ENCODE data around the gene LMF1. TPM values are rescaled to one million over a fixed set of nuclear protein-coding genes. Genes with fewer than 3 reads are reported as not detected.
"Not testable (repeated sequence)": the region's sequence is repeated elsewhere in the genome, so short reads cannot be mapped to it uniquely, and the experiment has no call there.

LMF1 gene
- total RNA-seq, 1 donor from 2014 or later, result 24.6 TPM

DNA sequence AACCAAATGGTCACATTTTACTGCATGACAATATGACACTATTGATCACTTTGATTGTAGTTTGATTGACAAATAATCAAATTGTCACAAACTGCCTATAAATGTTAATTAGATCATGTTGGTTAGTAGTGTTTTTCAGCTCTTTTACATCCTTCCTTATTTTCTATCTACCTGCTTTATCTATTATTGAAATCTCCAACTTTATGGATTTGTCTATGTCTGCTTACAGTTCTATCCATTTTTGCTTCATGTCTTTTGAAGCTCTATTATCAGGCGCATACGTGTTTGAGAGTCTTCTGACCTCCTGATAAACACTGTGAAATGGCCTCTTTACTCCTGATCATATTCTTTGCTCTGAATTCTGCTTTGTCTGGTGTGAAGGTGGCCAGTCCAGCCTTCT is 87.0 kb downstream of the LMF1 start:
- Mint-ChIP-seq H3K27me3 (ENCODE audit: unreplicated experiment) (no peaks in the 10 kb centered on the region), H3K27ac (ENCODE audit: unreplicated experiment) (no peak overlapping the region), H3K4me3 (ENCODE audit: unreplicated experiment) (no peak overlapping the region), H3K9me3 (ENCODE audit: unreplicated experiment) (no peaks in the 10 kb centered on the region), H3K4me1 (ENCODE audit: unreplicated experiment) (no peaks in the 10 kb centered on the region), H3K36me3 (ENCODE audit: unreplicated experiment) (peaks cover 3% of the 10 kb centered on the region)
- no peak for DNase-seq (ENCODE audit: extremely low spot score, unreplicated experiment)
- TF ChIP-seq, protein P1, sequence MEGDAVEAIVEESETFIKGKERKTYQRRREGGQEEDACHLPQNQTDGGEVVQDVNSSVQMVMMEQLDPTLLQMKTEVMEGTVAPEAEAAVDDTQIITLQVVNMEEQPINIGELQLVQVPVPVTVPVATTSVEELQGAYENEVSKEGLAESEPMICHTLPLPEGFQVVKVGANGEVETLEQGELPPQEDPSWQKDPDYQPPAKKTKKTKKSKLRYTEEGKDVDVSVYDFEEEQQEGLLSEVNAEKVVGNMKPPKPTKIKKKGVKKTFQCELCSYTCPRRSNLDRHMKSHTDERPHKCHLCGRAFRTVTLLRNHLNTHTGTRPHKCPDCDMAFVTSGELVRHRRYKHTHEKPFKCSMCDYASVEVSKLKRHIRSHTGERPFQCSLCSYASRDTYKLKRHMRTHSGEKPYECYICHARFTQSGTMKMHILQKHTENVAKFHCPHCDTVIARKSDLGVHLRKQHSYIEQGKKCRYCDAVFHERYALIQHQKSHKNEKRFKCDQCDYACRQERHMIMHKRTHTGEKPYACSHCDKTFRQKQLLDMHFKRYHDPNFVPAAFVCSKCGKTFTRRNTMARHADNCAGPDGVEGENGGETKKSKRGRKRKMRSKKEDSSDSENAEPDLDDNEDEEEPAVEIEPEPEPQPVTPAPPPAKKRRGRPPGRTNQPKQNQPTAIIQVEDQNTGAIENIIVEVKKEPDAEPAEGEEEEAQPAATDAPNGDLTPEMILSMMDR (IDR thresholded peaks at IDR 0.05), result no peak

- DNase-seq (ENCODE audit: extremely low spot score, unreplicated experiment), result no peak
- no peak overlapping the region for H3K27ac Mint-ChIP-seq (ENCODE audit: unreplicated experiment)
- no peaks in the 10 kb centered on the region for H3K27me3 Mint-ChIP-seq (ENCODE audit: unreplicated experiment)
- H3K9me3 Mint-ChIP-seq (ENCODE audit: unreplicated experiment), result no peaks in the 10 kb centered on the region
- H3K4me3 Mint-ChIP-seq (ENCODE audit: unreplicated experiment), result no peak overlapping the region
- TF ChIP-seq, protein P1 (IDR thresholded peaks at IDR 0.05), result no peak
- no peaks in the 10 kb centered on the region for H3K4me1 Mint-ChIP-seq (ENCODE audit: unreplicated experiment)
- H3K36me3 Mint-ChIP-seq (ENCODE audit: unreplicated experiment), result peaks cover 2% of the 10 kb centered on the region
Observed at GRCh38 chr16:883340-883739, 87.4 kb downstream of the LMF1 start.

GRCh38 chr16:882671-883070 is 88.1 kb downstream of the LMF1 start:
- not testable (repeated sequence) for H3K9me3 Mint-ChIP-seq (ENCODE audit: unreplicated experiment); H3K27me3 Mint-ChIP-seq (ENCODE audit: unreplicated experiment); H3K36me3 Mint-ChIP-seq (ENCODE audit: unreplicated experiment); DNase-seq (ENCODE audit: extremely low spot score, unreplicated experiment); H3K4me3 Mint-ChIP-seq (ENCODE audit: unreplicated experiment); H3K27ac Mint-ChIP-seq (ENCODE audit: unreplicated experiment); H3K4me1 Mint-ChIP-seq (ENCODE audit: unreplicated experiment)

GRCh38 chr16:882256-882655 is 88.5 kb downstream of the LMF1 start:
- Mint-ChIP-seq H3K4me3 (ENCODE audit: unreplicated experiment) (no peak overlapping the region), H3K27me3 (ENCODE audit: unreplicated experiment) (no peaks in the 10 kb centered on the region), H3K4me1 (ENCODE audit: unreplicated experiment) (no peaks in the 10 kb centered on the region), H3K27ac (ENCODE audit: unreplicated experiment) (no peak overlapping the region), H3K36me3 (ENCODE audit: unreplicated experiment) (no peaks in the 10 kb centered on the region), H3K9me3 (ENCODE audit: unreplicated experiment) (no peaks in the 10 kb centered on the region)
- TF ChIP-seq, protein P1 (IDR thresholded peaks at IDR 0.05), result no peak
- no peak for DNase-seq (ENCODE audit: extremely low spot score, unreplicated experiment)

GRCh38 chr16:881219-882097 is 89.3 kb downstream of the LMF1 start:
- no peaks in the 10 kb centered on the region for H3K36me3 Mint-ChIP-seq (ENCODE audit: unreplicated experiment)
- TF ChIP-seq, protein P1 (IDR thresholded peaks at IDR 0.05), result no peak

More at GRCh38 chr16:881219-882097, 89.3 kb downstream of the LMF1 start:
- Mint-ChIP-seq H3K9me3 (ENCODE audit: unreplicated experiment) (no peaks in the 10 kb centered on the region), H3K4me3 (ENCODE audit: unreplicated experiment) (no peak overlapping the region), H3K4me1 (ENCODE audit: unreplicated experiment) (no peaks in the 10 kb centered on the region), H3K27me3 (ENCODE audit: unreplicated experiment) (no peaks in the 10 kb centered on the region), H3K27ac (ENCODE audit: unreplicated experiment) (no peak overlapping the region)
- no peak for DNase-seq (ENCODE audit: extremely low spot score, unreplicated experiment)

Data from osteocyte (in vitro differentiated cells).